ENCODE results near the gene PHLDA3. TPM values are rescaled to one million over a fixed set of nuclear protein-coding genes. Genes with fewer than 3 reads are reported as not detected.
"Not testable (repeated sequence)": the region's sequence is repeated elsewhere in the genome, so short reads cannot be mapped to it uniquely, and the experiment has no call there.

The PHLDA3 gene
- total RNA-seq, 1 experiment from 2014 or later, result 3.4 TPM

DNA sequence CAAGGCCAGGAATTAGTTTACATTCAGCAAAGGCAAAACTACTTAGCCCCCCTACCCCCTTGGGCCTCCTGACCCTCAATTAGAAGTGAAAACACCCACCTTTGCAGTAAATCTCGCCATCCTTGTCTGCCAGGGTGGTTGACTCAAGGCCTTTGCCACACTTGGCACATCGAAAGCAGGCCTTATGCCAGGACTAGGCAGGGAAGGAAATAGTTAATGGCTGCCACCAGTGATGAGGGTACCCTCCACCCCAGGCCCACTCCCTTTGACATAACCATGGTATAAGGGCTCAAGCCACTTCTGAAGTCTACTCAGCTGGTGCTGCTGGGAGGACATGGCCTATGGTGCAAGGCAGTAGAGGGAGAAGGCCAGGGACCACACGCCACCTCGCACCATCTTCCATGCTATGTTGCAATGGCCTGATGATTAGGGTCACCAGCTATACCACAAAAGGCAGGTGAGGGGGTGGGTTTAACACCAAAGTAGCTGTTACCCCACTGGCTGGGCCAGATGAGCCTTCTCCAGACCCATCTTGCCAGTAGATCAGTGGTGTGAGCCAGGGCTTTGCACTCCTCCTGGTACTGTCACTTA lies 16.3 kb upstream of the PHLDA3 start:
- no peak for DNase-seq
- Histone ChIP-seq H3K4me3 (ENCODE audit: insufficient read depth, low read depth, low read length) (no peak overlapping the region), H3K27me3 (ENCODE audit: control insufficient read depth, insufficient read depth, low read length) (peaks cover 13% of the 10 kb centered on the region), H3K36me3 (replicated peaks; ENCODE audit: control insufficient read depth, insufficient read depth, low read length) (no peaks in the 10 kb centered on the region; the same call in 1 of the 2 replicates)

DNA sequence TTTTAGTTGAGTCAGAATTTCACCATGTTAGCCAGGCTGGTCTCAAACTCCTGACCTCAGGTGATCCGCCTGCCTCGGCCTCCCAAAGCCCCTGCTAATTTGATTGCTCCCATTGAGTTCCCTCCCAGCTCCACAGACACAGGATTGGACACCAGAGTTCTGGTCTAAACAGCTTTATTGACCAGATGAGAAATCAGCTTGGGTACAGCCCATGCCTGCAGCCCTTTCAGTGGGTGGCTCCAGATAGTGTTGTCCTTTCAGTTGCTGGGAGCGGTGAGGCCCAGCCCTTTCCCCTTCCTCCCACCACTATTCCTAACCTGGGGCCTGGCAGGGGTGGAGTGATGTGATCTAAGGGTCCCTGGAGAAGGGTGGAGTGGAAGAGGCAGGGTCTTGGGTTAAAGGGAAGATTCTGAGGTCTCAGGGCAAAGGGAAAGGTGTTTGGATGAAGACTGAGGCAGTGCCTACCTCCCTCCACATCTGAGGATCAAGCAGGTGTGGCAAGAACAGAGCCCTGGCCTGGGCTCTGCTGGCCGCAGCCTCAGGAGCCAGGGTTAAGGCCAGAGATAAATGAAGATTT lies 14.5 kb upstream of the PHLDA3 start:
- no peaks in the 10 kb centered on the region for H3K36me3 ChIP-seq (replicated peaks; ENCODE audit: control insufficient read depth, insufficient read depth, low read length)

DNA sequence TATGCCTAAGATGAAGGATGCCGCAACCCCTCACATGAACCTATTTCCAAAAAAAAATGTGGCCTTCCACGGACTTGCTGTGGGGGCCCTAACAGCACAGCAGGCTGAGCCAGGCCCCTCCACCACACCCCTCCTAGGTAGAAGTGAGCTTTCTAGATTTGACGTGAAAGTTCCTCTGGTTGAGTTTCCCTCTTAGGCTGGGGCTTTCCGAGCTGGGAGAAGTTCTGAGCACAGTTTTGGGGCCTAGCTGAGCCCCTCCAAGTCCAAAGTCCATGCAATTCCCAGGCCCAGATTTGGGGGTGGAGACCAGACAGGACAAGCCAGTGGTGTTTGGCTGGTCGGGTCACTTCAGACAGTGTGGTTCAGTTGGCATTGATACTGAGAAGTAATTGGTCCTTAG lies 13.8 kb upstream of the PHLDA3 start:
- H3K36me3 ChIP-seq (replicated peaks; ENCODE audit: control insufficient read depth, insufficient read depth, low read length), result no peaks in the 10 kb centered on the region
- no peak for DNase-seq
- peaks cover 15% of the 10 kb centered on the region for H3K27me3 ChIP-seq (ENCODE audit: control insufficient read depth, insufficient read depth, low read length)
- no peak overlapping the region for H3K4me3 ChIP-seq (ENCODE audit: insufficient read depth, low read depth, low read length)

More for the DNA sequence above, 14.5 kb upstream of the PHLDA3 start:
- DNase-seq, result no peak
- Histone ChIP-seq H3K27me3 (ENCODE audit: control insufficient read depth, insufficient read depth, low read length) (peaks cover 15% of the 10 kb centered on the region), H3K4me3 (ENCODE audit: insufficient read depth, low read depth, low read length) (no peak overlapping the region)

DNA sequence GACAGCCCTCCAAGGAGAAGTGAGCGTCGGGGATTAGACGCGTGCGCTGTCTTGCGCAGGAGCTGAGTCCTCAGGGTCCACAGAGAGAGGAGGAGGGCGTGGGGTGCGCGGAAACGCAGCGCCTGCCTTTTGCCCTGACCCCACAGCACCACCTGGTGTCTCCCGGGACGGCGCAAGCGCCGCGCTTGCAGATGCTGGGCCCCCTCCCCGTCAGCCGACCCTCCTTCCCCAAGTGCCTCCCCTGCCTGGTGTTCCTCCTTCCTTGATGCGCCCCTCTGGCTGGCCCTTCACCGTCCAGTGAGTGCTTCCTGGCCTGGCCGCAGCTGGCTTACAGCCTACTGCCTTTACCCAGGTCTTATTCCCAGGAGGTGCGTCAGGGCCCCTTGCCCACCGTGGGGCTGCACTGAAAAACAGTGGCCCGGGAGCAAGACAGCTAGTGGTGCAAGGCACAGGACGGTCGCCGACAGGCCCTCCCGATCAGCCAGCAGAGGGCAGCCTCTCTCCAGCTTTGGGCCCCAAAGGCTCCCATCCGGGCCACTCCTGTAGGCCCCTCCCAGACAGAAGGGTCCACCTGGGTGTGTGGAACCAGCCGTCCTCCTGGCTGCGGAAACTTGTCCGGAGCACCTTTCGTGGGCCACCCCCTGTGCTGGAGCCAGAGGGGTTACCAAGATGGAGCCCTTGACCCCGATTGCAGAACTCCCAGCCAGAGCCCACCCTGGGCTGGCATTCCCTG lies 12.9 kb upstream of the PHLDA3 start:
- peak; percentile 96 for DNase-seq
- no peaks in the 10 kb centered on the region for H3K36me3 ChIP-seq (replicated peaks; ENCODE audit: control insufficient read depth, insufficient read depth, low read length)
- H3K4me3 ChIP-seq (ENCODE audit: insufficient read depth, low read depth, low read length), result peak overlapping the region; percentile 49

DNA sequence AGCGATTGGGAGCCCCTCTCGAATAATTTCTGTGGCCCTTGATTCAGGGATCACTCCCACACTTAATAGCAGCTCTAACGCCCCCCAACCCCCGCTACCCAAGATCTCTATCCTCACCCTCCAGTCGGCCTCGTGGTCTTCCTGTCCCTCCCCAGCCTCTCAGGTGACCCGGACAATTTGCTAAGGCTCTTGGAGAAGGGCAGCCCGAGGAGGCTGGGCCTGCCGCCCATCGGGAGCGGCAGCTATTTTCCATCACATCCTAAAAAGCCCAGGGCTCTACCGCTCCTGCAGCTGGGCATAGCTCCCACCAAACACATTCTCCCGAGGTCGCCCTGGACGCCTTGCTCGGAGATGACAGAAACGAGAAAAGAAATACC lies 12.0 kb upstream of the PHLDA3 start:
- peak; percentile 75 for DNase-seq

More for the DNA sequence above, 12.9 kb upstream of the PHLDA3 start:
- peaks cover 15% of the 10 kb centered on the region for H3K27me3 ChIP-seq (ENCODE audit: control insufficient read depth, insufficient read depth, low read length)

DNA sequence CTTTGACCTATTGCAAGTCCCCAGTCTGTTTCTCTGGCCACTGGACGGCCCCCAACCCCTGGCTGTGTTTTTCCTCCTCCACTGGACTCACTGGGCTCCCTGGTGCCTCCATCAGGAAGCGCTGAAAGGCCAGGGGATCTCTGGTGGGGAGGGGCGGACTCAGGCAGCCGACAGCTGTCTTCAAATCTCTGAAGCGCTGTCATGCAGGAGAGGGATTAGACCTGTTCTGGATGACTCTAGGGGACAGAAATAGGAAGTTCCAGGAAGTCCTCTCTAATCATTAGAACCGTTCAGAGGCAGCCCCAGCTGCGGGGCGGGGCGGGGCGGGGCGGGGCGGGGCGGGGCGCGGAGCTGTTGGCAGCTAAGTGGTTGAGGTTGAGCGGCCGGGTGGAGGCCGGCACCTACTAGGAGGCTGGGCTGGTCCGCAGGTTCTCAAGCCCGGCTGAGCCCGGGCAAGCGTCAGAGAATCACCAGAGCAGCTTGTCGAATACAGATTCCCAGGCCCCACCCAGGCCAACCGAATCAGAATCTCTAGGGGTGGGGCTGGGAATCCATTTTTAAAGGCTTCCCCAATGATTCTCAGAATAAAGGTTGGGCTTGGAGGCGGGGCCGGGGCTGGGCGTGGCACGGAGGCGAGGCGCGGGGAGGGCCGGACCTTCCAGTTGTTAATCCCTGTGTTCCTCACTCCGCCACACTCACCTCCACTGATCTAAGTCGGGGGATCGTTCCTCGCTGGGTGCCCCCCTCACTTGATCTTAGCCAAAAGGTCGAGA lies 11.4 kb upstream of the PHLDA3 start:
- peak; percentile 94 for DNase-seq
- Histone ChIP-seq H3K27me3 (ENCODE audit: control insufficient read depth, insufficient read depth, low read length) (peaks cover 15% of the 10 kb centered on the region), H3K36me3 (replicated peaks; ENCODE audit: control insufficient read depth, insufficient read depth, low read length) (no peaks in the 10 kb centered on the region), H3K4me3 (ENCODE audit: insufficient read depth, low read depth, low read length) (peak overlapping the region; percentile 49)

More for the DNA sequence above, 12.0 kb upstream of the PHLDA3 start:
- H3K36me3 ChIP-seq (replicated peaks; ENCODE audit: control insufficient read depth, insufficient read depth, low read length), result no peaks in the 10 kb centered on the region
- peak overlapping the region; percentile 49 for H3K4me3 ChIP-seq (ENCODE audit: insufficient read depth, low read depth, low read length)
- peaks cover 15% of the 10 kb centered on the region for H3K27me3 ChIP-seq (ENCODE audit: control insufficient read depth, insufficient read depth, low read length)

DNA sequence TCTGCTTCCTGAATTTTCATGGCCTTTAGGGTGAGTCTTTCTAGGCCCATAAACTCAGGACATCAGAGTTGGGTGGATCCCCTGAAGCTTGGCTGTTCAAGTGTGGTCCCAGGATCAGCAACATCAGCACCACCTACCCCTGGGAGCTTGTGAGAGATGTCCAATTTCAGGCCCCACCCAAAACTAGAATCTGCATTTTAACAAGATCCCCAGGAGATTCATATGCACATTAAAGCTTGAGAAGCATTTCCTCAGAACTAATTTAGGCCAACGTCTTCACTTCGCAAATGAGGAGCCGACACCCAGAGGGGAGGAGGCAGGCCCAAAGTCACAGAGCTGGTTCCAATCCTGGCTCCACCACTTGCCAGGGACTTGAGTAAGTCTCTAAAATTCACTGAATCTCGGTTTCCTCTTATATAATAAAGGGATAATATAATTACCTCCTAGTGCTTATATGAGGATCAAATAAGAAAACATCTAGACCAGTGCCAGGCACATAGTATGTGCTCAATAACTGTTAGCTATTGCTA lies 10.3 kb upstream of the PHLDA3 start:
- Histone ChIP-seq H3K27me3 (ENCODE audit: control insufficient read depth, insufficient read depth, low read length) (peaks cover 15% of the 10 kb centered on the region), H3K4me3 (ENCODE audit: insufficient read depth, low read depth, low read length) (no peak overlapping the region), H3K36me3 (replicated peaks; ENCODE audit: control insufficient read depth, insufficient read depth, low read length) (no peaks in the 10 kb centered on the region)
- DNase-seq, result no peak

DNA sequence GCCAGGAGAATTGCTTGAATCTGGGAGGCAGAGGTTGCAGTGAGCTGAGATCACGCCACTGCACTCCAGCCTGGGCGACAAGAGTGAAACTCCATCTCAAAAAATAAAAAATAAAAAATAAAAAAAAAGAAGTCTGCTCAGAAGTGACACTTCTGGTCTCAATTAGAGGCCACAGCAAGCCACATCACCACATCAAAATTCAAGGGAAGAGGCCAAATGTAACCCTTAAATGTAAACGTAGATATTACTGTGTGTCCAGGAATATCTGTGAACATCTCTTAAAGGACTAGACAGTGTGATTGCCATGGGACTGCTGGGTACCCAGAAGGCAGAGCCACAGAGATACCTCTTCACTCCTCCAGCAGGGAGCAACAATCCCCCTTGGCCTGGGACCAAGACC lies 9.7 kb upstream of the PHLDA3 start:
- peaks cover 15% of the 10 kb centered on the region for H3K27me3 ChIP-seq (ENCODE audit: control insufficient read depth, insufficient read depth, low read length)
- not testable (repeated sequence) for H3K36me3 ChIP-seq (replicated peaks; ENCODE audit: control insufficient read depth, insufficient read depth, low read length); DNase-seq; H3K4me3 ChIP-seq (ENCODE audit: insufficient read depth, low read depth, low read length)

DNA sequence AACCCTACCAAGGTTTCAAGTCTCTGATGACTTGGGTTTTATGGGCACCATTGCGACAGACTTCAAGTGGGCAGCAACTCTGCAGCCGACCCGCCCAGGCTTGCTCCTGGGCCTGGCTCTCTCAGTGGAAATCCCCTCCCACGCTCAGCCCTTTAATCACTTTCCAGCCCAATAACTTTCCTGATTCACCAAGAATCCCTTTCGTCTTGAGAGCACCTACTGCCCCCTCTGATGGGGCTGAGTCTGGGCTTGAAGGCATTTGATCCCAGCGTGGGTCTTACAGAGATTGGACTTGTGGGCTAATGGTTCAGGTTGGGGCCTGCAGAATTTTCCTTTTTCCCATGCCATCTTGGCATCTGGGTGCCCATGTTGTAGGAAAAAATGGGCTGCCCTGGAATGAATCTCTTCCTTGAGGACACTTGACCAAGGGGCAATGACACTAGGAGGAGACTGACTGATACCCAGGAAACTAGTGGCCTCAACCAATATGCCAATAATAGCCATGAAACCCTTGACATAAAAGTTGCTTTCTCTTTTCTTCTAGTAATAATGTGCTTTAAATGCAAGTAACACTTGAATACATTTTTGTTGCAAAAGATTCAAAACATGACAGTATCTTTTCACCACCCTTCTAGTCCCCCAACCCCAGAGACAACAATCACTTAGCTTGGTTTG lies 7.8 kb upstream of the PHLDA3 start:
- H3K36me3 ChIP-seq (replicated peaks; ENCODE audit: control insufficient read depth, insufficient read depth, low read length), result no peaks in the 10 kb centered on the region
- peaks cover 16% of the 10 kb centered on the region for H3K27me3 ChIP-seq (ENCODE audit: control insufficient read depth, insufficient read depth, low read length)
- H3K4me3 ChIP-seq (ENCODE audit: insufficient read depth, low read depth, low read length), result no peak overlapping the region
- no peak for DNase-seq

DNA sequence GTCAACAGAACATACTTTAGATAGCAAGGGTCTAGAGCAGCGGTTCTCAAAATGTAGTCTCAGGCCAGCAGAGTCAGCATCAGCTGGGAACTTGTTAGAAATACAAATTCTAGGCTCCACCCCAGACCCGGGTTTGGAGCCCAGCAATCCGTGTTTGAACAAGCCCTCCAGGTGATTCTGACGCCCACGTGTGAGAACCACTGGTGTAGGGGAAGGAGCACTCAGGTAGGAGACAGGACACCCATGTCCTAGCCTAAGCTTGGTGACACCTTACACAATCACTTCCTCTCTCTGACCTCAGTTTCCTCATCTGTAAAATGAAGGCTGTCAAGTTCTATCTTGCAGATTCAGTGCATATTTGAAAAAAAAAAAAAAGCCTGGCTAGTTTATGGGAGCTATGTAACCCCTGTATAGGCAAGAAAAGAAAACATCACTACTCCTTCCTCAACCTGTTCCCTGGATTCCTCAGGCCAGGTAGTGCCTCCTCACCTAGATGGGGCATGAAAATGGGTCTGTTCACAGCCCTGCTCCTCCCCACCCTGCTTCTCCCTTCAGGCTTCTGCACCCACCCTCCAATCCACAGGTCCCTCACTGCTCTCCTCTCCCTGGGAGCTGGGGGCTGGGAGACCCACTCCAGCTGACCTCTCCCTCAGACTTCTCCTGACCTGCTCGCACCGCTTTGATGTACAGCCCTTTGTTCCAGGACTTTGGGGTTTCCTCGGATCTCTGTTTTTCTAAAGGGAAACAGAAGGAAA lies 7.1 kb upstream of the PHLDA3 start:
- no peak for DNase-seq
- no peak overlapping the region for H3K4me3 ChIP-seq (ENCODE audit: insufficient read depth, low read depth, low read length)
- H3K36me3 ChIP-seq (replicated peaks; ENCODE audit: control insufficient read depth, insufficient read depth, low read length), result no peaks in the 10 kb centered on the region
- peaks cover 16% of the 10 kb centered on the region for H3K27me3 ChIP-seq (ENCODE audit: control insufficient read depth, insufficient read depth, low read length)

DNA sequence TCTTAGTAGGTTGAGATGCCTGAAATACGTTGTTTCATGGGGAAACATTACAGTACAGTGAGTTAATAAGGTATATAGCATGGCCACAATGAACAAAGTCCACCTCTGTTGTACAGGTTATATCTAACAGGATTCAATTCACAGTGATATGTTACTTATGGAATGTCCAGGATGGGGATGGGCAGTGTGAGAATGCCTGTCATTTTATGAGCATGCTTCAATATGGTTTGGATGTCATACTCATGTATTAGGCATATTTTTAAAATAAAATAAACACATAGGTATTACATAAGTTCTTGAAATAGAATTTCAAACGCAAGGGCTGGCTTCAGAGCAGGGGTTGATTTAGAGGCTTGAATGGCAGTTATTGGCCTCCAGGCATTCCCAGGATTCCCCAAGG lies 6.1 kb upstream of the PHLDA3 start:
- peaks cover 20% of the 10 kb centered on the region for H3K27me3 ChIP-seq (ENCODE audit: control insufficient read depth, insufficient read depth, low read length)

DNA sequence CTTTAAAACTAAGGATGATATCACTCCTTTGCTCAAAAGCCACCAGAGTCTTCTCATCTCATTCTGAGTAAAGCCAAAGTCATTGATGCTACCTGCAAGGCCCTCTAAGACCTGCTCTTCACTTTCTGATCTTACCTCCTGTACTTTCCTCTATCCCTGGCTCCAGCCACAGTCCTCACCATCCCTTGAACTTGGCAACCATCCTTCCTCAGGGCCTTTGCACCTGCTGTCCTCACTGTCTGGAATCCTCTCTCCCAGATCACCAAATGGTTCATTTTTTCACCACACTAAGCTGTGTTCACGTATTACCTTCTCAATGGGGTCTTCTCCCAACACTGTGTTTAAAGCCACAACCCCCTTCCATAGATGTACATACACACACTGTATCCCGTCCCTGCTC lies 4.3 kb upstream of the PHLDA3 start:
- Histone ChIP-seq H3K4me3 (ENCODE audit: insufficient read depth, low read depth, low read length) (no peak overlapping the region), H3K27me3 (ENCODE audit: control insufficient read depth, insufficient read depth, low read length) (peaks cover 37% of the 10 kb centered on the region), H3K36me3 (replicated peaks; ENCODE audit: control insufficient read depth, insufficient read depth, low read length) (no peaks in the 10 kb centered on the region)
- DNase-seq, result no peak

More for the DNA sequence above, 6.1 kb upstream of the PHLDA3 start:
- no peak overlapping the region for H3K4me3 ChIP-seq (ENCODE audit: insufficient read depth, low read depth, low read length)
- DNase-seq, result no peak
- no peaks in the 10 kb centered on the region for H3K36me3 ChIP-seq (replicated peaks; ENCODE audit: control insufficient read depth, insufficient read depth, low read length)

DNA sequence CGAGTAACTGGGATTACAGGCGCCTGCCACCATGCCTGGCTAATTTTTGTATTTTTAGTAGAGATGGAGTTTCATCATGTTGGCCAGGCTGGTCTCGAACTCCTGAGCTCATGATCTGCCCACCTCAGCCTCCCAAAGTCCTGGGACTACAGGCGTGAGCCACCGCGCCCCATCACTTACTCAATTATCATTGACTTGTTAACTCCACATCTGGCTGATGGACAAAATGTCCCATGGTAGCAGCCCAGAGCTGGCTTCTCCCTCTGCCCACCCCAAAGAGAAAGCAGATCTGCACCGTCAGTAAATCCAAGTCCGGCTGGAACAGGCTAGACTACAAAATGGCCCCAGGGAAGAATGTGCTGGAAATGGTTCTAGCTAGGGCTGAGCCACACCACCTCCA lies 3.3 kb upstream of the PHLDA3 start:
- not testable (repeated sequence) for DNase-seq; H3K4me3 ChIP-seq (ENCODE audit: insufficient read depth, low read depth, low read length); H3K36me3 ChIP-seq (replicated peaks; ENCODE audit: control insufficient read depth, insufficient read depth, low read length)
- peaks cover 46% of the 10 kb centered on the region for H3K27me3 ChIP-seq (ENCODE audit: control insufficient read depth, insufficient read depth, low read length)
